H1 (cell line): ENCODE data around the gene EVX2. TPM values are rescaled to one million over a fixed set of nuclear protein-coding genes. Genes with fewer than 3 reads are reported as not detected.

Experiments
- EGR1 ChIP-seq: IDR thresholded peaks from 2 replicates; pipeline ENCODE4 v1.6.1; 2011; ENCODE audit warnings: low read depth, low read length, borderline replicate concordance
- polyA plus RNA-seq, 7 experiments: library from polyadenylated mRNA; depleted of rRNA in 3 of 7; stranded (reverse) in 5 of 7; unstranded in 2 of 7; fragments of >200 nt in 5 of 7; fragments of 200-250 nt in 2 of 7; gene quantifications; 1 replicate in 5 of 7; 2 replicates in 1 of 7; 4 replicates in 1 of 7; pipeline versions ENCODE4 v1.2.1 to v1.2.3, GENCODE V29; 2011 to 2013; ENCODE audit warnings: missing spikeins in 2 of 7, mixed read lengths in 2 of 7
- total RNA-seq: library from RNA; stranded (reverse); fragmentation: NEBNext Ultra II Directional; extraction: Animal tissue kit (Norgen Biotek cat#: 25700); gene quantifications from 2 replicates; pipeline ENCODE4 v1.2.1, GENCODE V29; 2021

The EVX2 gene
- total and polyA plus RNA-seq, 2 of the 8 experiments (the other 6 are each of a cell fraction or from before 2014, with no cell fraction given): not detected

DNA sequence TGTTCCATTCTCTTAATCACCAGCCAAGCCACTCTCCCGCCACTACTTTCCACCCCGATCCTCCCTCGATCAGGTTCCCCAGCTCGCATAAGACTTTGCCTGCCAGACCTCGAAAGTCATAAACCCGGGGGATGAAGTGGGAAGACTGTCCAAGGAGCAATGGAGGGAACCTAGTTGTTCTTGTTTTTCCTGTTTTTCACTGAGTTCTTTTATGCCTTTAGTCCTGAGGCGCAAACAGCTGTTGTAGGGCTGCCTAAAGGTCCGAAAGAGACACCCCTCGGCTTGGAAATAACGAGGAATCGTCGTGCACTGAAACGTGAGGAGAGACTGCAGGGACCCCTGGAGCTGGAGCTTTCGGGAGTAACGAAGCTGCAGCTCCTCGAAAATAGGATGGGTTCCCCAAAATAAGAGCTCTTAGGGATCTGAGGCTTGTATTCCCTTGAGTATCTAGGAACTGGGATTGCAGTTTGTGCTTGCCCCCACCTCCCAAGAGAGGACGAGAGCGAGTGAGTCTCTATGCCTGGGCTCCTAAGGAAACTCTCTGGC, 14.1 kb upstream of the EVX2 start (continued):
- no peak for TF ChIP-seq EGR1
